ENCODE data around the gene DLG4.
A peak's percentile ranks its signal among the peaks of the same experiment; 100 is the strongest.

Gene DLG4

GRCh38 chr17:7215652-7216180 is 3.9 kb downstream of the DLG4 start:
- DNase-seq (ENCODE audit: low read depth in 1 of 2, low spot score in 1 of 2) = no peak

GRCh38 chr17:7215136-7215638 is 4.4 kb downstream of the DLG4 start:
- no peak for DNase-seq (ENCODE audit: low read depth in 1 of 2, low spot score in 1 of 2)

DNA sequence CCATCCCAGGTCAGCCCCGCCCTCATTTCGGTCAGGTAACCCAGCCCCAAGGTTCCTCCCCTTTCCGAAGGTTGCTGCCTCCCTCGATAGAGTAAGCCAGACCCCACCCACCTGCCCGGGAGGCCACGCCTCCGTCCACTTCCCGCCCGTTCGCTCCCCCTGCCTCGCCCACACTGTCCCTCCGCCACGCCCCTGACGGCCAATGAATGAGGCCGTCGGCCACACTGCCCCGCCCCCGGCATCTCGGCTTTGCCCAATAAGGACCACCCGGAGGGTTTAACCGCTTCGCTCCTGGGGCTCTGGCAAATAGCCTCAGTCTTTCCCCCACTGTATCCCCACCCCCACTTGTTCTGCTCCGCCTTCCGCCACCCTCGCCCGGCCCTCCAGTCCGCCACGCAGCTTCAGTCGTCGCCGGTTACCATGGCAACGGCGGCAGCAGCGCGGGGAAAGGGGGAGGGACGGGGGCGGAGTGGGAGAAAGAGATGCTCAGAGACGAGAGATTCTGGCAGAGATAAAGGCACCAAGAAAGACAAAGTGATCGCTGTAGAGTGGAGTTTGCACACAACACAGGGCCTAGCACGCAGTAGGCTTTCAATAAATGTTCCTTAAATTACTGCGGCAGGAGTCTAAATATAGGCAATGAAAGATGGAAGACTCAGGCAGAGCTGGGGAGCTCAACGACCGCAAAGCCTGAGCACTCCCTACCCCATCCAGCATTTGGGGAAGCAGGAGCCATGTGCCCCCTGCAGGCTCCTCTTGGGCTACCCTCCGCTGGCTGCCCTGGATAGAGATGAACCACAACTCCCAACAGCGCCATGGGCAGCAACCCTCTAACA is 5.1 kb downstream of the DLG4 start:
- peak; percentile 97 to 99 for DNase-seq (ENCODE audit: low read depth in 1 of 2, low spot score in 1 of 2)

DNA sequence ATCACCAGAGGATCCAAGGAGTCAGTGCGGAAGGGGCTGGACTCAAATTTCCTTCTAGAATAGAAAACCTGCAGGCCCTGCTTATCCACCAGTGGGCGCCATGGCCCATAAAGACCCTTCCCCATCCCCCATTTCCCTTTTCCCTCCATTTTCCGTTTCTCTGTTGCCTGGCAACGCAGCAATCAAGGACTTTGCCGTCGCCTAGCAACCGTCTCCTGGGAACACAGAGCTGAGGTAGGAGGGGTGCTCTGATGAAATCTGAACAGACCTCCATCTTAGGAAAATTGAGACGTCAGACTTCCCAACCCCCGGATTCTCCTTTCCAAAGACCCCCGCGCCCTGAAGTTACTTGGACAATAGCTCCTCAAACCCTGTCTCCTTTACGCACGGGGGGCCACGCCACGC is 5.7 kb downstream of the DLG4 start:
- DNase-seq (ENCODE audit: low read depth in 1 of 2, low spot score in 1 of 2) = no peak

GRCh38 chr17:7211491-7212273 is 8.0 kb downstream of the DLG4 start:
- DNase-seq (ENCODE audit: low read depth in 1 of 2, low spot score in 1 of 2) = no peak

DNA sequence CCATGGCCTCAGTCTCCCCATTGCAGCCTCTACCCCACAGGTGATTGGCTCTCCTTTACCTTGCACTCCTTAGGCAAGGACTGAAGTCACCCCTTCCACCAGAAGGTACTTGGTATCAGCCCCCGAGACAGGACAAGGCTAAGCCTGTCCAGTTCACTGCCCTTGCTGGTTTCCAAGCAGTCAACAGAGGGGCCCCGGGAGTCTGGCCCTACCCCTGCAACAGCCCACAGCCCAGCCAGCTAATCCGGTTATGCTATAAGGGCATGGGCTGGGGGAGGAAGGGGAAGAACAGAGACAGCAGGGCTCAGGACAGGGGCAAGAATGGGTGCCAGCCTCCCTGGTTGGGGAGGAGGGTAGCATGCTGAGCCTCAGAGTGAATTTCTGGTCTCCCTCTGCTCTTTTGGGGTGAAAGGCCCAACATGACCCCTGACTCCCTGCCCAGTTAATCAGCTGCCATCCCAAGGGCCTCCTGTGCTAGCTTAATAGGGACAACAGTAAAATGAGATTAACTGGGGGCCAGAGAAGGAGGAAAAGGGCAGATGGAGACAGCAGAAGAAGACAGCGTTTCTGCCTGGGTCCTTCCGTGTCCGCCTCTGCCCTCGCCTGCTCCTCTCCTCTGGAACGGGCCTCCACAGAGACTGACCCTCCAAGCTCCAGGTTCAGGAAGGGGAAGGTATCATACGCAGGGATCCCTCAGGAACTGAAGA is 10.7 kb downstream of the DLG4 start:
- DNase-seq (ENCODE audit: low read depth in 1 of 2, low spot score in 1 of 2) = no peak

- no peak for DNase-seq (ENCODE audit: low read depth in 1 of 2, low spot score in 1 of 2)
Observed at GRCh38 chr17:7208027-7208571, 11.5 kb downstream of the DLG4 start.

DNA sequence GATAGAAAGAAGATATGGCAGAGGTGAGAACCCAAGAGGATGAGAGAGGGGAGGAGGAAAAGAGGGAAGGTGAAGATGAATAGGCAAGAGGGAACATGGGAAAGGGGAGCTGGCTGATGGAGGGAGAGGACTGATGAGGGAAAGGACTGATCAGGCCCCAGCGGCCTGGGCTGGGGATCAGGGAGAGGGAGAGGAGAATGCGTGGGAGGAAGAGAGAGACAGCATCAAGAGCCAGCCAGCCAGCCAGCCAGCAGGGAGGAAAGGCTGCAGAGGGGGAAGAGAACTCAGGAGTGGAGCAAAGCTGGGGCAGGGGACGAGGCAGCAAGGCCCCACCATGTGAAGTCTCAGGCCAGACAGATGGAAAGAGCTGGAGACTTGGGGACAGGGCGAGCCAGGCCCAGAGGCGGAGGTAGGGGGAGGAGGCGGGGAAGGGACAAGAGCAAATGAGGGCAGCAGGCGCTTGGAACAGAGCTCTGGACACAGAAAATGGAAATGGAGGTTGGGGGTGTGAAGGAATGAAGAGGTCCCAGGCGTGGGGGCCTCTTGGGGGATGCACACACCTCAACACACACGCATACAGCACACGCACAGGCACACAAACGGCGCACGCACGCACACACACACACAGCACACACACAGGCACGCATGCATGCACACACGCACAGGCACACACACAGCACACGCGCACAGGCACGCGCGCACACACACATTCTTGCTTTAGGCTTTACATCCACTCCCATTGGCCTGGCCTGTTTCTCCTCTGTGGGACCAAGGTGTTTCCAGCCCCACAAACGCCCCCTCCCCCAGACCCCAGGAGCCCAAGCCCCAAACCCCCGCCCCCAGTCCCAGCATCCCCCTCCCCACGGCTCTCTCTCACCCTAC is 12.3 kb downstream of the DLG4 start:
- no peak for DNase-seq (ENCODE audit: low read depth in 1 of 2, low spot score in 1 of 2)

GRCh38 chr17:7205561-7205960 is 14.1 kb downstream of the DLG4 start:
- DNase-seq (ENCODE audit: low read depth in 1 of 2, low spot score in 1 of 2) = no peak

DNA sequence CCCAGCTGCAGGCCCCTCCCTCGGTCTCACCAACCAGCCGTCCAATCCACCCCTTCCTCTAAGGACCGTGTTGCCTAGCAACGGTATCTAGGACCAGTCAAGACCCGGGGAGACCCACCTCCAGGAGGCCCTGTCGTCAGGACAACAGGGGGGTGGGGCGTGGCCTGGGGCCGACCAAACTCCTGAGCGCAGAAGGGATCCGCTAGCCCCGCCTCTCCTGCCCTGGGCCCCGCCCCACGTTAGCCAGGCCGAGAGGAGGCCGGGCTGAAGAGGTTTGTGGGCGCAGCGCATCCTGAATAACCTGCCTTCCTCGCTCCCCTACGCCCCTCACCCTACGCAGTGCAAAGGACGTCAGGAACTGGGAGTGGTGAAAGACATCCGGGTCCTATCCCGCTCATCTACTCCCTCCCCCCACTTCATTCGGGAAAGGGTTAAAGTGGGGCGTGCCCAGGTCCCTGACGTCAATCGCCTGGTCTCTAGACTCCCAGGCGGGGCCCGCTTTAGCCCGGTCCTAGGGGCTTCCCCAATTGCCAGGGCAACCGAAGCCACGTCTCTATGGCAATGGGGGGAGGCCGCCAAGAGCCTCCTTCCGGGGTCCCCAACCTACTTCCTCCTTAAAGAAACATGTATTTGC is 14.7 kb downstream of the DLG4 start:
- peak; percentile 72 to 84 for DNase-seq (ENCODE audit: low read depth in 1 of 2, low spot score in 1 of 2)

DNA sequence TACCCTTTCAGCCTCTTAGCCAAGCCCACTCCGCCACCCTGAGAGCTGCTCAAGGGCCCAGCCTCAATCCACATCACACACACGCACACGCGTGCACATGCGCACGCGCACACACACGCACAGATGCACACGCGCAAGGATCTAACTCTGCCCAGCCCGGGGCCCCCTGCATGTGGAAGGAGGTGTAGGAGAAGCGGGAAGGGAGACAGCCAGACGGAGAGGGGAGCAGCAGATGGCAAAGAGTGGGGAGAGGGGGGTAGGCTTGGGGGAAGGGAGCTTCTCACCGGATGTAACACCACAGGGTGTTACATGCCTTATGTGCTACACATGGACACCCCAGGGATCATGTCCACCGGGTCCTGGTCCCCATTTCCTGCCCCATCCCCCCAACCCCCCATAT is 15.3 kb downstream of the DLG4 start:
- no peak for DNase-seq (ENCODE audit: low read depth in 1 of 2, low spot score in 1 of 2)

GRCh38 chr17:7203391-7203790 is 16.2 kb downstream of the DLG4 start:
- DNase-seq (ENCODE audit: low read depth in 1 of 2, low spot score in 1 of 2) = no peak

GRCh38 chr17:7196651-7197401 is 22.8 kb downstream of the DLG4 start:
- DNase-seq (ENCODE audit: low read depth in 1 of 2, low spot score in 1 of 2) = no peak

DNA sequence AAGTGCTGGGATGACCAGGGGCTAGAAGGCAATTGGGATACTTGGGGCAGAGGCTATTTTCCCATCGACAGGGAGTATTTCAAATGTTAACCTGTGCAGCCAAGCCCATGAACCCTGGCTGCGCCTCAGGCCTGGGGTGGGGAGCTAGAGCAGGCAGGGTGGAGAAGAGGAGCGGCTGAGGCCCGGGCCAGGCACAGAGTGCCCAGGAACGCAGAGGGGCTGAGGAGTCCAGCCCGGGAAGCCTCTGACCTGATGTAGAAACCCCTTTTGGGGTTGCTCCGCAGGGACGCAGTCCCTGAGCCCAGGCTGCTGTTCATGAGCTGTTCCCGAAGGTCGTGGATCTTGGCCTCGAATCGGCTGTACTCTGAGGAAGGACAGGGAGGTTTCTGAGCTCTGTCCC is 23.7 kb downstream of the DLG4 start:
- no peak for DNase-seq (ENCODE audit: low read depth in 1 of 2, low spot score in 1 of 2)

DNA sequence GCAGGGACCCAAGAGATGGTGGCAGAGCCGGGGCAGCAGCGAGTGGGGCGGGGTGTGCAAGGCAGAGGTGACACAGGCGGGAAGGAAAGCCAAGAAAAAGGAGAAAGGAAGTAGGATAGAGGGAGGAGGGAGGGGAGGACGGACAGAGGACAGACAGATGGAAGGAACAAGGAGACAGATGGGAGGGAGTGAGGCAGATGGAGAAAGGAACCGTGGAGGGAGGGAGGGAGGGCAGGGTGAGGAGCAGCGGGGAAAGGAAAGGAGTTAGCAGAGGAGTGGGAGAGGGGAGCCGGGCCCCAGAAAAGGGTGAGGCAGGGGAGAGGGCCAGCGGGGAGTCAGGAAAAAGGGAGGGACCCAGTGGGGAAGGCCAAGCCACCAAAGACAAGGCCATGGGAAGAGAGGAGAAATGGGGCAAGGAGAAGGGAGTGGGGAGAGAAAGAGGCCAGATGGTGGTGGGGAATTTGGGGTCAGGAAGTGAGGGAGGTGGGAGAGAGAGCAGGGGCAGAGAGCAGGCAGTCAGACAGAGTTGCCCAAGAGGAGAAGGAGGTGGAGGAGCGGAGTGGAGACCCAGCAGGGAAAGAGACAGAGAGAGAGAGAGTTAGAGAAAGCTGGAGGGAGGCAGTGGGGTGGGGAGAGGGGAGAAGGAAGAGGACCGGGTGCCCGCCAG is 27.2 kb downstream of the DLG4 start:
- DNase-seq (ENCODE audit: low read depth in 1 of 2, low spot score in 1 of 2) = no peak

- no peak for DNase-seq (ENCODE audit: low read depth in 1 of 2, low spot score in 1 of 2)
Observed at GRCh38 chr17:7191571-7192270, 27.9 kb downstream of the DLG4 start.

DNA sequence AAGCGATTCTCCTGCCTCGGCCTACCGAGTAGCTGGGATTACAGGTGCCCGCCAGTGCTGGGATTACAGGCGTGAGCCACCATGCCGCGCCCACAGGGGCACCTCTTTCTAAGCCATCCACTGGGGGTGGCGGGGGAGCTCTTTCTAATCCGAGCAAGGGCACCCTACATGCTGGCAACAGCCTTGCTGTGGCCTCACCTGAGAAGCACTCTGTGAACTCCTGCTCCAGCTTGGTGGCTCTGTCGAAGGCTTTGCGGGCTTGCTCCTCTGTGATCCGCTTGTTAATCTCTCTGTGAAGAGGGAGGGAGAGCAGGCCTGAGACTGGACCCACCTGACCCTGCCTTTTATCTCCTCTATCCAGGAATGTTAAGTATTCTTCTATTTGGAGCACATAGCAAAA is 28.6 kb downstream of the DLG4 start:
- no peak for DNase-seq (ENCODE audit: low read depth in 1 of 2, low spot score in 1 of 2)

Data from activated CD4-positive, alpha-beta T cell treated with anti-CD3 and anti-CD28 coated beads, Interleukin-2, amount 50 U/mL, for 24 hours (primary cell).